ENCODE measurements around the gene FRMD4A. TPM values are rescaled to one million over a fixed set of nuclear protein-coding genes. Genes with fewer than 3 reads are reported as not detected.

FRMD4A gene
- total and polyA plus RNA-seq, 2 of the 4 experiments (the other 2 are of a cell fraction) = 30.3 to 68.8 TPM

DNA sequence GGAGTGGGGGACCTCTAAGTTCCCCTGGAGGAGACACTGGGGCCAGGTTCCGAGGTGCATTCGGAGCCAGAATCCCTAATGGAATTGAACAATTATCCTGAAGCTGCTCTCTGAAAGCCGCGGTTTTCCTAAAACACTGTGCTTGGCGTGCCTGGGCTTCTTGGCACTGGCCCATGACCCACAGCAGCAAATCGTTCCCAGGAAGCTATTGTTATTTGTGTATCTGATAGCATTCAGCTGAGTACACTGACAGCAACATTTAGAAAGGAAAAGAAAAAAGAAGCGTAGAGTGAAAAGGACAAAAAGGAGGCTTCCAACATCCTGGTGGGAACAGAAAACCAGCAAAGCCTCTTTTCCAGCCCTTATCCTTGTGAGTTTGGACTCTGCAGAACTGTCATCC, 339.8 kb downstream of the FRMD4A start:
- peak overlapping the region; percentile 62 for H3K4me2 ChIP-seq (ENCODE audit: low read depth, low read length)
- TF ChIP-seq CEBPB (IDR thresholded peaks at IDR 0.05; ENCODE audit: low read depth, low read length) = no peak
- no peak for TF ChIP-seq SMC3 (IDR thresholded peaks at IDR 0.05; ENCODE audit: low read depth, low read length)
- no peak for TF ChIP-seq CTCF (conservative IDR thresholded peaks at IDR 0.05; ENCODE audit: low read depth, low read length)
- no peak for TF ChIP-seq BHLHE40 (IDR thresholded peaks at IDR 0.05; ENCODE audit: low read depth, low read length)
- TF ChIP-seq RCOR1 (IDR thresholded peaks at IDR 0.05; ENCODE audit: insufficient replicate concordance, low read length) = no peak
- no peak for TF ChIP-seq USF2 (IDR thresholded peaks at IDR 0.05; ENCODE audit: low read depth, low read length)
- no peak for TF ChIP-seq MAZ (IDR thresholded peaks at IDR 0.05; ENCODE audit: borderline replicate concordance, low read depth, low read length)
- no peak for TF ChIP-seq POLR2A (IDR thresholded peaks at IDR 0.05; ENCODE audit: low read depth, low read length)
- TF ChIP-seq FOS (IDR thresholded peaks at IDR 0.05; ENCODE audit: low read depth, low read length) = no peak
- TF ChIP-seq MAFK (IDR thresholded peaks at IDR 0.05; ENCODE audit: low read depth, low read length) = no peak
- TF ChIP-seq NFE2L2 (IDR thresholded peaks at IDR 0.05; ENCODE audit: low read depth, low read length) = no peak
- peak overlapping the region; percentile 25 for H2BK5ac ChIP-seq (ENCODE audit: low read depth, low read length, poor library complexity, severe bottlenecking)
- peak overlapping the region; percentile 88; the same call in 1 of the 2 replicates for H3K23ac ChIP-seq (ENCODE audit: low read depth, low read length)
- peaks cover 18% of the 10 kb centered on the region for H3K9me1 ChIP-seq (ENCODE audit: insufficient read depth, low read length)
- 0 out of 2 replicates have a peak overlapping the region, but pooled peaks have one; percentile 4 for H3K9ac ChIP-seq (ENCODE audit: low read depth, low read length)
- H4K91ac ChIP-seq (ENCODE audit: insufficient read depth, low read depth, low read length) = peak overlapping the region; percentile 89
- H4K5ac ChIP-seq (ENCODE audit: low read depth, low read length) = peak overlapping the region; percentile 53
- peak overlapping the region; percentile 93; the same call in 1 of the 2 replicates for H2BK20ac ChIP-seq (ENCODE audit: low read depth, low read length)
- no peaks in the 10 kb centered on the region for H3K9me3 ChIP-seq (ENCODE audit: control insufficient read depth, insufficient read depth, low read length)
- peak overlapping the region; percentile 81 for H2AFZ ChIP-seq (replicated peaks; ENCODE audit: low read length, poor library complexity)
- intact Hi-C loops (cut with micrococcal nuclease) (no loop called here), dilution Hi-C loops (cut with HindIII; ENCODE audit: low sequenced_read_pairs, unreplicated experiment) (no loop called here), in situ Hi-C loops (cut with MboI; ENCODE audit: low sequenced_read_pairs) (no loop called here)
- no peak overlapping the region for H3K4me3 ChIP-seq (ENCODE audit: insufficient read depth, low read depth, low read length)
- peaks cover 26% of the 10 kb centered on the region for H3K4me1 ChIP-seq (ENCODE audit: control insufficient read depth, insufficient read depth, low read length)
- H2AK5ac ChIP-seq (ENCODE audit: low read depth, low read length) = peak overlapping the region; percentile 98; the same call in 1 of the 2 replicates
- H2BK120ac ChIP-seq (ENCODE audit: low read depth, low read length) = peak overlapping the region; percentile 95
- ChIA-PET CTCF (no interaction called here), POLR2A (ENCODE audit: unreplicated experiment) (no interaction called here)
- no peaks in the 10 kb centered on the region for H3K27me3 ChIP-seq (ENCODE audit: control insufficient read depth, insufficient read depth, low read length)
- peaks cover 7 to 44% of the 10 kb centered on the region in 2 experiments; a peak in 2 of 4 replicates for H3K79me1 ChIP-seq (ENCODE audit: low read depth in 1 of 2, low read length in 2 of 2)
- no peaks in the 10 kb centered on the region for H3K36me3 ChIP-seq (ENCODE audit: control insufficient read depth, insufficient read depth, low read length)
- ATAC-seq (ENCODE audit: low read depth) (peak; percentile 14; the same call in 1 of the 2 replicates), DNase-seq (peak; percentile 67)
- no peaks in the 10 kb centered on the region for H4K20me1 ChIP-seq (ENCODE audit: insufficient read depth, low read length)
- peak overlapping the region; percentile 94 for H3K4ac ChIP-seq (ENCODE audit: low read depth, low read length)
- peak overlapping the region; percentile 44 to 84; a peak in 2 of 4 replicates for H4K8ac ChIP-seq (ENCODE audit: low read depth in 2 of 2, low read length in 2 of 2)
- peak overlapping the region; percentile 29 for H2AK9ac ChIP-seq (replicated peaks; ENCODE audit: low read depth, low read length, poor library complexity)
- peak overlapping the region; percentile 66 for H3K18ac ChIP-seq (ENCODE audit: low read depth, low read length)
- H3K14ac ChIP-seq (replicated peaks; ENCODE audit: low read depth, low read length) = peak overlapping the region; percentile 91
- H2BK15ac ChIP-seq (ENCODE audit: low read depth, low read length) = peak overlapping the region; percentile 94; the same call in 2 of the 3 replicates
- 27% methylated on average over 4 of the region's 7 CpGs; no CpG with 5 or more reads in 1 of the 2 experiments for WGBS, 2 experiments (ENCODE audit: extremely low coverage in 2 of 2, insufficient read length in 1 of 2)
- peak overlapping the region; percentile 41 for H3K27ac ChIP-seq (ENCODE audit: insufficient read depth, low read length)
- H3K56ac ChIP-seq (ENCODE audit: extremely low read depth, insufficient read depth, low read length) = peak overlapping the region; percentile 29; the same call in 1 of the 2 replicates
- BruUV-seq (replicated peaks) = no TSS peak

All from IMR-90 (cell line).